Neuron (in vitro differentiated cells): ENCODE data around the gene CRACR2B.

Experiments used
- H2AFZ ChIP-seq: one replicate; pipeline ENCODE4 v1.6.1; 2013; ENCODE audit warnings: low read depth, mild to moderate bottlenecking, inconsistent platforms, low read length, moderate library complexity
- H3K27me3 ChIP-seq: one replicate; pipeline ENCODE4 v1.6.1; 2013; ENCODE audit warnings: low read length; ENCODE audit not compliant: insufficient read depth
- H3K36me3 ChIP-seq: one replicate; pipeline ENCODE4 v1.6.1; 2013; ENCODE audit warnings: low read length; ENCODE audit not compliant: insufficient read depth
- H3K4me1 ChIP-seq: one replicate; pipeline ENCODE4 v1.6.1; 2013; ENCODE audit warnings: low read length; ENCODE audit not compliant: insufficient read depth
- H3K4me3 ChIP-seq: 2 replicates; pipeline ENCODE4 v1.5.1; 2013; ENCODE audit warnings: mild to moderate bottlenecking, low read length, moderate library complexity
- H3K9me3 ChIP-seq: one replicate; pipeline ENCODE4 v1.6.1; 2013; ENCODE audit warnings: low read length

The CRACR2B gene

GRCh38 chr11:821512-822371, 6.0 kb upstream of the CRACR2B start:
- H3K36me3 ChIP-seq = peaks cover 20% of the 10 kb centered on the region
- no peaks in the 10 kb centered on the region for H3K9me3 ChIP-seq
- no peaks in the 10 kb centered on the region for H3K27me3 ChIP-seq
- no peak overlapping the region for H3K4me3 ChIP-seq
- H3K4me1 ChIP-seq = peaks cover 18% of the 10 kb centered on the region
- no peak overlapping the region for H2AFZ ChIP-seq

DNA sequence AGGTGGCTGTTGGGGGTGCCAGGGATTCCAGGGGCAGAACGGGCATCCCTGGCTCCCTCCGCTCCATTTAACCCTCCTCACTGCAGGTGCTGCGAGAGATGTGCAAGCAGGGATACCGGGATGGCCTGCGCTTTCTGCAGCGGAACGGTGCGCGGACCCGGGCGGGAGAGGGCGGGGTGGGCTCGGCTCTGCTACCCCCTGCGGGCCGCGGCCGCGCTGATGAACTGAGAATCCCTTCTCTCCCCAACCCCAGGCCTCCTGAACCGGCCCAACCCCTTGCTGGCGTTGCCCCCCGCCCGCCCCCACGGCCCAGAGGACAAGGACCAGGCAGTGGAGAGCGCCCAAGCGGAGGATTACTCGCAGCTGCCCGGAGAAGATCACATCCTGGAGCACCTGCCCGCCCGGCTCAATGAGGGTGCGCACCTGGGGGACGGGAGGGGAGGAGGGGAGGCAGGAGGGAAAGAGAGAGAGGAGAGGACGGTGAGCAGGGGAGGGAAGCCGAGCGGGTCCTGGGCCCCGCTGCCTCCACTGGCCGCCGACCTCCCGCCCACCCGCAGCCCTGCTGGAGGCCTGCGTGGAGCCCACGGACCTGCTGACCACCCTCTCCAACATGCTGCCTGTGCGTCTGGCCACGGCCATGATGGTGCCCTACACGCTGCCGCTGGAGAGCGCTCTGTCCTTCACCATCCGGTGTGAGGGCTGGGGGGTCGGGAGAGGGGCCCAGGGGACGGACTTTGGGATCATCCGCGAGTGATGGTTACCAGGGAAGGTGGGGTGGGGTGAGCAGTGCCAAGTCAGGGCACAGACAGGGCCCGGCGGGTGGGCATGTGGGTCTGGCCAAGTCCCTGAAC, 4.1 kb upstream of the CRACR2B start:
- no peak overlapping the region for H3K4me3 ChIP-seq
- no peaks in the 10 kb centered on the region for H3K9me3 ChIP-seq
- H2AFZ ChIP-seq = no peak overlapping the region
- H3K27me3 ChIP-seq = no peaks in the 10 kb centered on the region
- peaks cover 33% of the 10 kb centered on the region for H3K4me1 ChIP-seq
- peaks cover 20% of the 10 kb centered on the region for H3K36me3 ChIP-seq

- Histone ChIP-seq H3K9me3 (no peaks in the 10 kb centered on the region), H3K27me3 (no peaks in the 10 kb centered on the region), H2AFZ (no peak overlapping the region), H3K4me3 (no peak overlapping the region), H3K4me1 (peaks cover 35% of the 10 kb centered on the region), H3K36me3 (peaks cover 20% of the 10 kb centered on the region)
Measured at GRCh38 chr11:824292-824880, 3.3 kb upstream of the CRACR2B start.

- H3K27me3 ChIP-seq = no peaks in the 10 kb centered on the region
- no peaks in the 10 kb centered on the region for H3K9me3 ChIP-seq
- H3K36me3 ChIP-seq = peaks cover 20% of the 10 kb centered on the region
Measured at GRCh38 chr11:824942-825341, 2.8 kb upstream of the CRACR2B start.

DNA sequence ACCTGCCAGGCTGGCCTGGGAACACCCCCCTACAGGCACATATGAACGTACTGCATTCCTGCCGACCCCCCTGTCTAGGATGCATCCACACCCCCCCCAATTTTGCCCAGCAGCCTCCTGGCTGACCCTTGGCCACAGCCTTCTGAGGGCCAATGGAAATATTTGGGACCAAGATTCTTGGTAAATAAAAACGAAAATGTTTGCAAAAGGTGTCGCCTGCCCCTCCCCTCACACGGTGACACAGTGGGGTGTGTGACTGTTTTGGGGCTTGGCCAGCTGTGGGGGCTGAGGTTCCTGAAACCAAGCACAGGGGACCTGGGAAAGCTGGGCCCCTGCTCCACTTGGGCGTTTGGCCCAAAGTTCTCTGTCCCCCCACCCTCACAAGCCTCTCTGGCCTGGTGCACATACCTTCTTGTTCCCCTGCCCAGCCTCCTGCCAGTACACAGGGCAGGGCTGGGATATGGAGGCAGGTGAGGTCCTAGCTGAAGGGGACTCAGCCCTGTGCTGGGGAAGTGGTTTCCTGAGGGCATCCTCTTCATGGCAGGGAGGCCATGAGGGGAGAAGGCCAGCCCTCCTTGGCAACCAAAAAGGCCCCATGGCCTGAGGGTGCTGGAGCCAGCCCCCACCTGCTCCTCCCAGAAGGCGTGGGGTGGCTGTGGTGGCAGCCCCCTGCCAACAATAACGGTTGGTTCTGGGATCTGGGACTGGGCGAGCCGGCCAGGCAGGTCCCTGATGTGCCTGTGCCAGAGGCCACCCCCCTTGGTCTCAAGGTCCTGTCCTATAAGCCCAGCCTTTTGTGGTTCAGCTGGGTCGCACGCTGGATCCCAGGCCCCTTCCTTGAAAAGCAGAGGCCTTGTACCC, 2.1 kb upstream of the CRACR2B start:
- Histone ChIP-seq H2AFZ (no peak overlapping the region), H3K9me3 (no peaks in the 10 kb centered on the region), H3K36me3 (peaks cover 20% of the 10 kb centered on the region), H3K4me1 (peaks cover 41% of the 10 kb centered on the region), H3K4me3 (no peak overlapping the region), H3K27me3 (peaks cover under 1% of the 10 kb centered on the region)

More at GRCh38 chr11:824942-825341, 2.8 kb upstream of the CRACR2B start:
- no peak overlapping the region for H2AFZ ChIP-seq
- peaks cover 41% of the 10 kb centered on the region for H3K4me1 ChIP-seq
- no peak overlapping the region for H3K4me3 ChIP-seq

DNA sequence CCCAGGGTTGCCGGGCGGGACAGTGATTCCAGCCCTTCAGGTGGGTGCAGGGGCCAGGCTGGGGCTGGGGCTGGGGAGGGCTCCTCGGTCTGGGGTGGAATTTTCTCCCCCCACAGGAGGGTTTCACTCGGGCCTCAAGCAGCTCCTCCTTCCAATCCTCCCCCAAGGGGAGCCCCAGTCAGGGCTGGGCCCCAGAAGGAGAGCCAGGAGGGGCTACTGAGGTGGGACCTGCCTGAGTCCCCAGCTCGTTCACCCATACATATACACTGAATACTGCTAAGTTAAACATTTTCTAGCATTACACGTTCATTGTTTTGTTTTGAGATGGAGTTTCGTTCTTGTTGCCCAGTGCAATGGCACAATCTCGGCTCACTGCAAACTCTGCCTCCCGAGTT, 1.5 kb upstream of the CRACR2B start:
- no peaks in the 10 kb centered on the region for H3K9me3 ChIP-seq
- peaks cover 20% of the 10 kb centered on the region for H3K36me3 ChIP-seq
- H3K4me1 ChIP-seq = peaks cover 41% of the 10 kb centered on the region
- H2AFZ ChIP-seq = no peak overlapping the region
- peaks cover 5% of the 10 kb centered on the region for H3K27me3 ChIP-seq
- no peak overlapping the region for H3K4me3 ChIP-seq

- Histone ChIP-seq H3K4me1 (peaks cover 47% of the 10 kb centered on the region), H2AFZ (no peak overlapping the region), H3K27me3 (peaks cover 7% of the 10 kb centered on the region), H3K9me3 (no peaks in the 10 kb centered on the region), H3K36me3 (peaks cover 20% of the 10 kb centered on the region), H3K4me3 (peak overlapping the region; percentile 35)
Measured at GRCh38 chr11:826836-827145, 928 bp upstream of the CRACR2B start.

- peaks cover 7% of the 10 kb centered on the region for H3K27me3 ChIP-seq
- H3K4me3 ChIP-seq = peak overlapping the region; percentile 35
- H3K4me1 ChIP-seq = peaks cover 52% of the 10 kb centered on the region
- H2AFZ ChIP-seq = no peak overlapping the region
- H3K9me3 ChIP-seq = no peaks in the 10 kb centered on the region
- peaks cover 16% of the 10 kb centered on the region for H3K36me3 ChIP-seq
Measured at GRCh38 chr11:827146-827896, 398 bp upstream of the CRACR2B start.

- Histone ChIP-seq H2AFZ (no peak overlapping the region), H3K36me3 (peaks cover 14% of the 10 kb centered on the region), H3K9me3 (no peaks in the 10 kb centered on the region), H3K4me3 (peak overlapping the region; percentile 35), H3K4me1 (peaks cover 58% of the 10 kb centered on the region), H3K27me3 (peaks cover 7% of the 10 kb centered on the region)
Measured at GRCh38 chr11:828506-829175, 922 bp downstream of the CRACR2B start.

GRCh38 chr11:829176-829846, 1.6 kb downstream of the CRACR2B start:
- no peak overlapping the region for H2AFZ ChIP-seq
- peaks cover 63% of the 10 kb centered on the region for H3K4me1 ChIP-seq
- no peaks in the 10 kb centered on the region for H3K9me3 ChIP-seq
- peak overlapping the region; percentile 35 for H3K4me3 ChIP-seq
- H3K27me3 ChIP-seq = peaks cover 7% of the 10 kb centered on the region
- H3K36me3 ChIP-seq = peaks cover 8% of the 10 kb centered on the region

DNA sequence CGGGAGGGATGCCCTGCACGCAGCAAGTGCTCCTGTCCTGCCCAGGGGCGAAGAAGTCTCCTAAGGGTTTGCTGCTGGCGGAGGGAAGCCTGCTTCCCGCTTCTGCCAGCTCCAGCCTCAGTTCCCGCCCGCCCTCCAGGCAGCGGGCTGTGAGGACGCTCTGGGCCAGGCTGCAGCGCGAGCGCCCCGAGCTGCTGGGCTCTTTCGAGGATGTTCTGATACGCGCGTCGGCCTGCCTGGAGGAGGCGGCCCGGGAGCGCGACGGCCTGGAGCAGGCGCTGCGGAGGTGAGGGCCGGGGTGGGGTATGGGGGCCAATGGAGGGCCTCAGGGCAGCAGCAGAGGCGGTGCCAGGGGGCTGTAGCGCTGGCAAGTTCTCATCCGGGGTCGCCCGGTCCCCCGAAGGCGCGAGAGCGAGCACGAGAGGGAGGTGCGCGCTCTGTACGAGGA, 2.2 kb downstream of the CRACR2B start:
- no peak overlapping the region for H2AFZ ChIP-seq
- peaks cover 4% of the 10 kb centered on the region for H3K36me3 ChIP-seq
- peak overlapping the region; percentile 35 for H3K4me3 ChIP-seq
- H3K9me3 ChIP-seq = no peaks in the 10 kb centered on the region
- peaks cover 7% of the 10 kb centered on the region for H3K27me3 ChIP-seq
- peaks cover 68% of the 10 kb centered on the region for H3K4me1 ChIP-seq
